Skin of body (tissue), 2 donors: ENCODE results near the gene ZNF282. TPM values are rescaled to one million over a fixed set of nuclear protein-coding genes. Genes with fewer than 3 reads are reported as not detected.
"Not testable (repeated sequence)": the region's sequence is repeated elsewhere in the genome, so short reads cannot be mapped to it uniquely, and the experiment has no call there.

Source experiments
- DNase-seq: peaks from one replicate; lab custom pipeline; 2025; lab: John Stamatoyannopoulos, UW
- total RNA-seq: library from RNA; depleted of rRNA; stranded (reverse); fragments of >200 nt; gene quantifications from one replicate; pipeline ENCODE4 v1.2.3, GENCODE V29; 2014

The ZNF282 gene
- total RNA-seq, 1 donor from 2014 or later: 17.8 TPM

DNA sequence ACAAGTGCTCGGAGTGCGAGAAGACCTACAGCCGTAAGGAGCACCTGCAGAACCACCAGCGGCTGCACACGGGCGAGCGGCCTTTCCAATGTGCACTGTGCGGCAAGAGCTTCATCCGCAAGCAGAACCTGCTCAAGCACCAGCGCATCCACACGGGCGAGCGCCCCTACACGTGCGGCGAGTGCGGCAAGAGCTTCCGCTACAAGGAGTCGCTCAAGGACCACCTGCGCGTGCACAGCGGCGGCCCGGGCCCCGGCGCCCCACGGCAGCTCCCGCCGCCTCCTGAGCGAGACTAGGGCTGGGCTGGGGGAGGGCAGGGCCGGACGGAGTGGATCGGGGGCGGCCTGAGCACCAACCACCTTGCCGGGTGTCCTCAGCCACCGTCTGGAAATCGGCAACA, 29.0 kb downstream of the ZNF282 start:
- no peak for DNase-seq

- no peak for DNase-seq
These were observed 29.8 kb downstream of the ZNF282 start for GRCh38 chr7:149225106-149225505.

DNA sequence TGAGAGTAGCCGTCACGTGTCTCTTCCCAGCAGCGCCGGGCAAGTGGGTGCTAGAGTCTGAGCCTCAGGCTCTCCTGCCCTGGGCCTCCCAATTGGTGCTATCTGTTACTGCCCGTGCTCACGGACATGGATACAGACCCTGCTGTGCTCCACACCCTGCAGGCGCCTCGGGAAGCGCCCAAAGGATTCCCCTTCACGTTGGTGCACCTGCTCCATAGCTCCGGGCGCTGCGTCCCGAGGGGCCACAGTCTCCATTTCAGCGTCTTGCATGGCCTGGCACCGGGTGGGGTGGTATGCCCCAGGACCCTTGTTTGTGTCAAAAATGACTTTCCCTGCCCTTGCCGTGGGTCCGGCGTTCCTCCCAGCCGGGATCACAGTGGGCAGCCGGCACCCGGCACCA, 30.3 kb downstream of the ZNF282 start:
- DNase-seq: no peak

DNA sequence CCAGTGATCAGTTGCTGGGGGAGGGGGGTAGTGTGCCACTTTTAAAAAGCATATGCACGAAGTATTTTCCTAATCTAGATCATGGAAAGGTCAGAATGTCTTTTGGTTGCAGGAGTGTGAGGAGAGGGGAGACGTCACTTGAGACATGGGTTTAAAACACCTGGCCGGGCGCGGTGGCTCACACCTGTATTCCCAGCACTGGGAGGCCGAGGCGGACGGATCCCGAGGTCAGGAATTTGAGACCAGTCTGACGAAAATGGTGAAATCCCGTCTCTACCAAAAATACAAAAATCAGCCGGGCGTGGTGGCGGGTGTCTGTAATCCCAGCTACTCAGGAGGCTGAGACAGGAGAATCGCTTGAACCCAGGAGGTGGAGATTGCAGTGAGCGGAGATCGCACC, 31.0 kb downstream of the ZNF282 start:
- DNase-seq: not testable (repeated sequence)

GRCh38 chr7:149226840-149227494, 31.6 kb downstream of the ZNF282 start:
- DNase-seq: no peak

DNA sequence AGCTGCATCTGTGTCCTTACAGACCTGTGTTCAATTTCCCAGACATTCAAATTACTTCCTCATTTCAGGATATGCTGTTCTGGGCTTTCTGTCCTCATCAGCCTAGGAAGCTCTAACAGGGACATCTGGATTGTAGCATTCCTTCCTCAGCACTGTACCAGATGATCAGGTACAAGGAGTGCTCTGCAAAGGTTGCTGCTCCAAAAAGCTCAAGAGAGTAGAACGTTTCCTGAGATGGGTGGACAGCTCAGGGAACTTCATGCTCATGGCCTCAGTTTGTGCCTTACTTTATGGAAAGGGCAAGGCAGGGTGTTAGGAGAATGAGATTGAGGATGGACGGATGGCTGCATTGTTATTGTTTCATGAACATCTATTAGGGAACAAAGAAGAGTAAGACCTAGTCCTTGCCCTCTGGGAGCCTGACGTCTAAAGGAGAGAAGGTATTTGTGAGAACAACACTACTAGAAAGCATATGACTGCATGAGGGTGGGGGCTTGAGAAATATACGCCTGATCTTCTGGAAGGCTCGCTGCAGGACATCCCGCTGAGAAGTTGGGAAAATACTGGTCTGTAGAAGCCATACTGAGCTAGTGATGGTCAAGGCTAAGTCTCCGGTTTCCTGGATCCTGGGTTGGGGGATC, 33.6 kb downstream of the ZNF282 start:
- no peak for DNase-seq

- DNase-seq: no peak
These were observed 34.2 kb downstream of the ZNF282 start for GRCh38 chr7:149229526-149229925.

DNA sequence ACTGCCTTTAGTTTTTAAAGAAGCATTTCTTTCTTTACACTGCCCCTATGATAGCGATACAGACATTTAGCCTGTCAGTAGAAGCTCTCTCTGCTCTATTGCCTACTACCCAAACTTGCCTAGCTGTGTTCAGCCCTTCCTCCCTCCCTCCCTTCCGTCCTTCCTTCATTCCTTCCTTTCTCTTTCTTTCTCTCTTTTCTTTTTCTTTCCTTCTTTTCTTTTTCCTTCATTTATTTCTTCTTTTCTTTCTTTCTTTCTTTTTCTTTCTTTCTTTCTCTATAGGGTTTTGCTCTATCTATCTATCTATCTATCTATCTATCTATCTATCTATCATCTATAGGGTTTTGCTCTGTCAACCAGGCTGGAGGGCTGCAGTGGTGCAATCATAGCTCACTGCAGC, 37.0 kb downstream of the ZNF282 start:
- DNase-seq: no peak

DNA sequence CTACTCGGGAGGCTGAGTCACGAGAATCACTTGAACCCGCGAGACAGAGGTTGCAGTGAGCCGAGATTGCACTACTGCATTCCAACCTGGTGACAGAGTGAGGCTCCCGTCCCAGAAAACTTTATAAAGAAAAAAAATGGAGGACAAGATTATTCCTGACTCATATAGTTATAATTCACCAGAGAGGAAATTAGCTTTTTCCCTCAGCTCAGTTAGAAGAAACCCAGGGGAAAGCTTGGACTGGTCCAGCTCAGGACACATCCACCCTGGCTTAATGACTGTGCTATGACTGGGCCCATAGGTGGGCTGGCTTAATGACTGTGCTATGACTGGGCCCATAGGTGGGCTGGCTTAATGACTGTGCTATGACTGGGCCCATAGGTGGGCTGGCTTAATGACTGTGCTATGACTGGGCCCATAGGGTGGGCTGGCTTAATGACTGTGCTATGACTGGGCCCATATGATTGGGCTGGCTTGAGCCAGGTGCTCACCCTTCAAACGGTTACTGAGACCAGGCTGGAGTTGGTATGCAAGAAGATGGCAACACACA, 38.4 kb downstream of the ZNF282 start:
- not testable (repeated sequence) for DNase-seq

GRCh38 chr7:149237502-149237901, 42.2 kb downstream of the ZNF282 start:
- no peak for DNase-seq

DNA sequence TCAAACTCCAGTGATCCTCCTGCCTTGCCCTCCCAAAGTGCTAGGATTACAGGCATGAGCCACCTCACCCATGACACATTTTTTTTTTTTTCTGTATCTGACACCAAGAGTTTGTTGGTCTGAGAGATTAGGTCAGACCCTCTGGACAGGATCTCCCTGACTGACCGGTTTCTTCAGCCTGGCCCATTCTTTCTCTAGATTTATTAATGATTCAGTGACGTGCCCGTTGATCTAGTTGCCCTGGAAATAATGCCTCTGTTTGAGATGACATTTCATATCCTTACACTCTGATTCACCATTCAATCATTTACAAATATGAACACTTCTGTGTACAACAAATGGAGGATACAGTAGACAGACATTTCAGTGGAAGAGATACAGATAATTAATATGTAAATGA, 42.7 kb downstream of the ZNF282 start:
- DNase-seq: no peak

DNA sequence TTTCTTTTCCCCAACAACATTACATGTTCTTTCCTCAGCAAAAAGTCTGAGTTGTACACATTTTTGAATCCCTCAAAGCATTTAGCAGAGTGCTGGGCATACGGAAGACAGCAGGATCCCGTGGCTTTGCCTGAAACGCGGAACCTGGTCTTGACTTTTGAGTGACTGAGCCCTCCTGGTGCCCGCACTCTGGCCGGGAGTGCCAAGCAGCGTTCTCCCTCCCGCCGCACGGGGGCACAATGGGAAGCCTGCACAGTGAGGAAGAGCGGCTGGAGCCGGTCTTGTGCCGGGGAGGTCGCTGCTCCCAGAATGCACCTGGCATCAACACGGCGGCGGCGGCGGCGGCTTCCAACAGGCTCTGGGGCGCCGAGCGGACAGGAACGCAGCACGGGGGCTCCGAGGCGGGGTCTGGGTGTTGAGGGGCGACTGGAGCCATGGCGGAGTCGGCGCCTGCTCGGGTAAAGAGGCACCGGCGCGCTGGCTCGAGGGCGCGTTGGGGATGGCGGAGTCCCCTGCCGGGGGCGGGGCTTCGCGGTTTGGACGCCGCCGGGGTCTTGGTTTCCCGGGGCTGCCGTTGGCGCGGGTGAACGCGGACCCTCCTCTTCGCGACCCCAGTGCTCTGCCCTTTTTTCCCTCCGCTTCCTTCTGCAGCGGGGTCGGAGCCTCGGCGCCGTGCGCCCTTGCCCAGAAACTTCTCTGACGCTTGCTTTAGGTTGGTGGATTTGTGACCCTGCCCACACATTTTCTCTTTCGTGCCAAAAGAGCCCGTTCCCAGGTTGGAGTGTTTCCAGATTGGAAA, 44.2 kb downstream of the ZNF282 start, which contains the start of gene ZNF212:
Gene ZNF212, plus strand, starts transcription at position 307 of the 799 bp plus-strand sequence. Its CDS starts 128 bp downstream, at position 435.
- DNase-seq: peak; percentile 64

DNA sequence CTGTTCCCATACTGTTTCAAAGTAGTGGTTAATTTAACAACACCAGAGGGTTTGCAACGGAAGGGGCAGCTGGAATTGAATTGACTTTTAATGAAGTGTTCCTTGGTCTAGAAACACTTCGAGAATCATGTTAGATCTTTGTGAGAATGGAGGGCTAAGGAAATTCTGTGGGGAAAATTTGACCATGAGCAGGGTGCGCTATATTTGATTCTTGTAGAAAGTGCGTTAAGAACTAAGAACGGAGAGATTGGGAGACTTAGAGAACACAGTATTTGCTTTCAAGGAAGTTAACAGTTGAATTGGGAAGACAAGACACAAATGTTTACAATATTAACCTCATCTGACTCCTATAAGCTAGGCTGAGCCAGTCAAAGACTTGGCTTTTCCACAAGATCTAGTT, 45.3 kb downstream of the ZNF282 start:
- no peak for DNase-seq

GRCh38 chr7:149241696-149242095, 46.4 kb downstream of the ZNF282 start:
- DNase-seq: no peak

GRCh38 chr7:149245244-149245643, 49.9 kb downstream of the ZNF282 start:
- no peak for DNase-seq

DNA sequence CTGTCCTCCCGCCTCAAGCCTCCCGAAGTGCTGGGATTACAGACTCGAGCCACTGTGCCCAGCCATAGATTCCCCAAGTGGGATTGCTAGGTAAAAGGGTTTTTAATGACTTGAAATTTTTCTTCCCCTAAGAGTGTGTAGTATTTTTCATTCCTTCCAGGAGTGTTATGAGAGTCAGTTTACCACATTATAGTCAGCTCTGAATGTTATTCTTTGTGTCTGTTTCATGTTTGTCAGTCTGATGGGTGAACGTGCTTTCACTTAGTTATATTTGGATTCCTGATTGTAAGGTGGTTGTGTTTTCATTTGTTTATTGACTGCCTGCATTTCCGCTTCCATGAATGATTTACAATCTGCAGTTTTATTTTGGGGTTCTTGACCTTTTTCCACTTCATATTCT, 50.4 kb downstream of the ZNF282 start:
- no peak for DNase-seq

DNA sequence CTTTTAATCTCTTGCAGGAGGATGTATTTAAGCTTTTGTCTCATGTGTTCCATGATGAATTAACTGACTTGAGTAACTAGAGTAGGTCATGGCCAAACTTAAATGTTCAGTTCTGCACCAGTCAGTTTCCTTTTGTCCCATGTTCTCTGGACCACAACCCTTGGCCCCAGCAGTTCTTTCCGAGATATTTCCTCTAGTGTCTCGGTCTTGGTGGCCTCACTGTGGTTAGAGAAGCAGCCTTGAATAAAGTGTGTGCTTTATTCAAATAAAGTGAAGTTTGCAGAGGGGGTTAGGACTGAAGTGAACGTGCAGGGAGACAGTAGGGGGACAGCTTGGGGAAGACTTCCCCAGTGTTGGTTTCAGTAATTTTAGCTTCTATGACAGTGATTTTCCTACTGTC, 53.4 kb downstream of the ZNF282 start:
- DNase-seq: no peak

DNA sequence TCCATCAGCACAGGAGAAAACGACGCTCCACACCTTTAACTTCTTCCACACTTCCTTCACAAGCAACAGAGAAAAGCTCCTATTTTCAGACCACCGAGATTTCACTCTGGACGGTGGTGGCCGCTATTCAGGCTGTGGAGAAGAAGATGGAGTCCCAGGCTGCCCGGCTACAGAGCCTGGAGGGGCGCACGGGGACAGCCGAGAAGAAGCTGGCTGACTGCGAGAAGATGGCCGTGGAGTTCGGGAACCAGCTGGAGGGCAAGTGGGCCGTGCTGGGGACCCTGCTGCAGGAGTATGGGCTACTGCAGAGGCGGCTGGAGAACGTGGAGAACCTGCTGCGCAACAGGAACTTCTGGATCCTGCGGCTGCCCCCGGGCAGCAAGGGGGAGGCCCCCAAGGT, 54.8 kb downstream of the ZNF282 start:
- not testable (repeated sequence) for DNase-seq

GRCh38 chr7:149251518-149251917, 56.2 kb downstream of the ZNF282 start:
- DNase-seq: not testable (repeated sequence)

DNA sequence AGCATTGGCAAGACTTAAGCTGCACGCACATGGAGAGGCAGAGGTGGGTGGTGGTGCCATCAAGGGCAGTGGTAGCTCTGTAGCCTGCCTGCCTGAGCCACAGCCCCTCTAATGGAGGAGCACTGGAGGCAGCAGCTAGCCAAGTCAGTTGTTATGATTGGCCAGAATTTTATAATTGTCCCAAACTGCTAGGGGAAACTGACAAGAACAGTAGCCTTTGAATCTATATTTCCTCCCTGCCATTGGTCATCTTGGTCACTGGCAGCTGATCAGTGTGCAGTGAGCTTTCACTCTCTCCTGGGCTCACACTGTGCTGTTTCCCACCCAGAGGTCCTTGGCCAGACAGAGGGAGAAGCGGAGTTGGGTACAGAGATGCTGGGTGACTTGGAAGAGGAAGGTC, 57.0 kb downstream of the ZNF282 start:
- DNase-seq: no peak

DNA sequence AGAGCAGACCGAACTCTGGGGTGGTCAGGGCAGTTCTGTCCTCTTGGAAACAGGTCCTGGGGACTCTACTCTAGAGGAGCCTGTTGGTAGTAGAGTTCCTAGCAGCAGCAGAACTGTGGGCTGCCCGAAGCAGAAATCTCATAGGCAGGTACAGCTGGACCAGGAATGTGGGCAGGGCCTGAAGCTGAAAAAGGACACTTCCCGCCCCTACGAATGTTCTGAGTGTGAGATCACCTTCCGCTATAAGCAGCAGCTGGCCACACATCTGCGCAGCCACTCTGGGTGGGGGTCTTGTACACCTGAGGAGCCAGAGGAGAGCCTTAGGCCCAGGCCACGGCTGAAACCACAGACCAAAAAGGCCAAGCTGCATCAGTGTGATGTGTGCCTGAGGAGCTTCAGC, 58.3 kb downstream of the ZNF282 start:
- DNase-seq: no peak
